ENCODE data around the gene CCER1. TPM values are rescaled to one million over a fixed set of nuclear protein-coding genes. Genes with fewer than 3 reads are reported as not detected.

Gene CCER1
- total and polyA plus RNA-seq, 2 donors from 2014 or later = not detected

- Histone ChIP-seq H3K9ac (ENCODE audit: low read length in 3 of 3) (no peak overlapping the region), H3K4me3 (ENCODE audit: low read length in 3 of 3) (no peak overlapping the region), H3K27me3 (ENCODE audit: control insufficient read depth, insufficient read depth, low read length) (no peaks in the 10 kb centered on the region), H3K4me1 (ENCODE audit: control insufficient read depth in 2 of 3, insufficient read depth in 2 of 3, low read depth in 1 of 3, low read length in 3 of 3) (no peaks in the 10 kb centered on the region), H3K36me3 (ENCODE audit: control insufficient read depth in 2 of 3, insufficient read depth in 3 of 3, low read length in 3 of 3) (no peaks in the 10 kb centered on the region), H3K27ac (ENCODE audit: low read depth in 2 of 2, low read length in 2 of 2) (no peak overlapping the region), H3K9me3 (ENCODE audit: control insufficient read depth in 2 of 3, insufficient read depth in 1 of 3, low read length in 3 of 3) (no peaks in the 10 kb centered on the region)
- TF ChIP-seq, protein P1, sequence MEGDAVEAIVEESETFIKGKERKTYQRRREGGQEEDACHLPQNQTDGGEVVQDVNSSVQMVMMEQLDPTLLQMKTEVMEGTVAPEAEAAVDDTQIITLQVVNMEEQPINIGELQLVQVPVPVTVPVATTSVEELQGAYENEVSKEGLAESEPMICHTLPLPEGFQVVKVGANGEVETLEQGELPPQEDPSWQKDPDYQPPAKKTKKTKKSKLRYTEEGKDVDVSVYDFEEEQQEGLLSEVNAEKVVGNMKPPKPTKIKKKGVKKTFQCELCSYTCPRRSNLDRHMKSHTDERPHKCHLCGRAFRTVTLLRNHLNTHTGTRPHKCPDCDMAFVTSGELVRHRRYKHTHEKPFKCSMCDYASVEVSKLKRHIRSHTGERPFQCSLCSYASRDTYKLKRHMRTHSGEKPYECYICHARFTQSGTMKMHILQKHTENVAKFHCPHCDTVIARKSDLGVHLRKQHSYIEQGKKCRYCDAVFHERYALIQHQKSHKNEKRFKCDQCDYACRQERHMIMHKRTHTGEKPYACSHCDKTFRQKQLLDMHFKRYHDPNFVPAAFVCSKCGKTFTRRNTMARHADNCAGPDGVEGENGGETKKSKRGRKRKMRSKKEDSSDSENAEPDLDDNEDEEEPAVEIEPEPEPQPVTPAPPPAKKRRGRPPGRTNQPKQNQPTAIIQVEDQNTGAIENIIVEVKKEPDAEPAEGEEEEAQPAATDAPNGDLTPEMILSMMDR (IDR thresholded peaks at IDR 0.05; ENCODE audit: borderline replicate concordance, extremely low read depth, insufficient read depth) = no peak
- FAIRE-seq = no peak
- intact Hi-C loops (cut with DNase I) = no loop called here
- DNase-seq = peak in 1 of 5 donors; percentile 55
These were observed 18.6 kb downstream of the CCER1 start for GRCh38 chr12:90936230-90937005.

DNA sequence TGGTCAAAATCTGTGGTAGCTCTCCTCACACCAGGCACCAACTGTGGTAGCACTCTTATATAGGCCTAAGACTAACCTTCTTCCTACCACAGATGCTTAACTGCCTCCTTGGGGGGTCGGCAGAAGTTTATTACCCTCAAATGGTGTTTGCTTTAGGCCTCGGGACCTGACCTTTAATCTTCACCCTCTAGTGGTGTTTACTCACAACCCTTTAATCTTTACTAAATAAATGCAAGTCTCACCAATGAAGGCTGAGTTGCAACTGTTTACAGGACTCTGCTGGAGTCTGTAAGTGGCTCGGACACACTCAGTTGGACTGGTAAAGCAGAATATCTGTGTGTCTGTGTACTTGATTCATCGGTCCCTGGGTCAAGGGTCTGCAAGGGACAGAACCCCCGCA is 29.4 kb downstream of the CCER1 start:
- no peak overlapping the region for H3K9ac ChIP-seq (ENCODE audit: low read length in 3 of 3)
- intact Hi-C loops (cut with DNase I) = no loop called here
- H3K27ac ChIP-seq (ENCODE audit: low read depth in 2 of 2, low read length in 2 of 2) = no peak overlapping the region
- peaks cover 0 to 10% (median 0%) of the 10 kb centered on the region in 3 donors for H3K9me3 ChIP-seq (ENCODE audit: control insufficient read depth in 2 of 3, insufficient read depth in 1 of 3, low read length in 3 of 3)
- TF ChIP-seq, protein P1 (IDR thresholded peaks at IDR 0.05; ENCODE audit: borderline replicate concordance, extremely low read depth, insufficient read depth) = no peak
- peaks cover 0 to 4% (median 0%) of the 10 kb centered on the region in 3 donors for H3K4me1 ChIP-seq (ENCODE audit: control insufficient read depth in 2 of 3, insufficient read depth in 2 of 3, low read depth in 1 of 3, low read length in 3 of 3)
- H3K27me3 ChIP-seq (ENCODE audit: control insufficient read depth, insufficient read depth, low read length) = no peaks in the 10 kb centered on the region
- H3K36me3 ChIP-seq (ENCODE audit: control insufficient read depth in 2 of 3, insufficient read depth in 3 of 3, low read length in 3 of 3) = no peaks in the 10 kb centered on the region
- DNase-seq = no peak
- FAIRE-seq = no peak
- no peak overlapping the region for H3K4me3 ChIP-seq (ENCODE audit: low read length in 3 of 3)

DNA sequence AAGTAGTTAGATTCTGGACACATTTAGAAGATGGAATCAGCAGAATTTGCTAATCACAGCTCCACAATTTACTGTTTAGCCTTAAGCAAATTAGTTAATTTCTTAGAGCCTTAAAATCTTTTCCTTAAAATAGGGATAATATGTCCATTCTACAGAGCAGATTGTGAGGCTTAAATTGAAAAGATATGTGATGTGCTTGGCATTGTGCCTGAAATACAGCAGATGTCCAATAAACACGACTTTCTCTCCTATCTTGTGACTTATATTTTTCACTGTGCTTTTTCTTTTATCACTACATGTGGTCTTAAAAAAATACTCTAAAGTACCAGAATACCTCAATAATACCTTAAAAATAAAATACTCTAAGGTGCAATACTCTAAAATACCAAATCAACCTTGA is 30.6 kb downstream of the CCER1 start:
- intact Hi-C loops (cut with DNase I) = no loop called here
- peaks cover 0 to 4% (median 0%) of the 10 kb centered on the region in 3 donors for H3K9me3 ChIP-seq (ENCODE audit: control insufficient read depth in 2 of 3, insufficient read depth in 1 of 3, low read length in 3 of 3)
- DNase-seq (no peak), FAIRE-seq (no peak)
- no peaks in the 10 kb centered on the region for H3K36me3 ChIP-seq (ENCODE audit: control insufficient read depth in 2 of 3, insufficient read depth in 3 of 3, low read length in 3 of 3)
- no peak overlapping the region for H3K4me3 ChIP-seq (ENCODE audit: low read length in 3 of 3)
- peaks cover 0 to 4% (median 0%) of the 10 kb centered on the region in 3 donors for H3K4me1 ChIP-seq (ENCODE audit: control insufficient read depth in 2 of 3, insufficient read depth in 2 of 3, low read depth in 1 of 3, low read length in 3 of 3)
- no peak overlapping the region for H3K27ac ChIP-seq (ENCODE audit: low read depth in 2 of 2, low read length in 2 of 2)
- no peaks in the 10 kb centered on the region for H3K27me3 ChIP-seq (ENCODE audit: control insufficient read depth, insufficient read depth, low read length)
- H3K9ac ChIP-seq (ENCODE audit: low read length in 3 of 3) = no peak overlapping the region
- TF ChIP-seq, protein P1 (IDR thresholded peaks at IDR 0.05; ENCODE audit: borderline replicate concordance, extremely low read depth, insufficient read depth) = no peak
